ENCODE results near the gene PHC3.

The PHC3 gene

GRCh38 chr3:170056710-170057454 is 124.7 kb downstream of the PHC3 start:
- intact Hi-C loops (cut with DNase I), result no loop called here
- DNase-seq, result no peak

GRCh38 chr3:170055209-170055608 is 126.3 kb downstream of the PHC3 start:
- intact Hi-C loops (cut with DNase I), result no loop called here
- DNase-seq, result no peak

- intact Hi-C loops (cut with DNase I), result no loop called here
- no peak for DNase-seq
These were observed 127.3 kb downstream of the PHC3 start for GRCh38 chr3:170054204-170054603.

- intact Hi-C loops (cut with DNase I), result no loop called here
- no peak for DNase-seq
These were observed 129.1 kb downstream of the PHC3 start for GRCh38 chr3:170052398-170052797.

GRCh38 chr3:170050753-170051152 is 130.8 kb downstream of the PHC3 start:
- intact Hi-C loops (cut with DNase I), result no loop called here
- no peak for DNase-seq

DNA sequence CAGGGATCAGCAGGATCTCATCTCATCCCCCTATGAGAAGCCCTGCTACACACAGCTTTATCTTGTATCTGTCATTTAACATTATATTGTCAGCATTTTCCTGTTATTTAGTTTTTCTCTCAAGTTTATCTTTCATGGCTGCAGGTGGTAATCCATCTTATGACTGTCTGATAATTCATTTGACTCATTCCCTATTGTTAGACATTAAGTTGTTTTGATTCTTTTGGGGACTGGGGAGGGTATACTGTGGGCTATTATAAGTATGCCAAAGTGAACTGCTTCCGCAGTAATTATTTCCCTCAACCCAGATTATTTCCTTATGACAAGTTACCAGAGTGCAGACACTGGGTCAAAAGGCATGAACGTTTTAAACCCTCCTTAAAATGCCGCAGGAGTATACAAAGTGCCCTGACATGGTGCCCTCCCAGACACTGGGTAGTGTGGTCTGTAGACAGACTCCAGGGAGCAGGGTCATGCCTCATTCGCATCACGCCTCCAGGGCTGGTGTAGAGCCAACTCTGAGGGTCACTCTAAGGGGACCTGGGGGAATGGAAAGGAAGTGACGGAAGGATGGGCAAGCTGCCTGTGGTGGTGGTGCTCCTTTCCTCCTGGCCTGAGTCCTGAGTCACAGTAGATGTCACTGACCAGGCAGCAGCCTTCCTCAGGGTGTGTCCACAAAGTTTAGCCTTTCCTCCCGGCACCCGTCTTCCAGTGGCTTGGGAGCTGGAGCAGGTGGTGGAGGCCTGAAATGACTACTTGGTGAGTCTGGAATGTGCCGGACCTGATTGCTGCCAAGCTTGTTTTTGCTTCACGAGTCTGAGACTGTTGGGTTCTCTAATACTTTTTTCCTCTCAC is 132.2 kb downstream of the PHC3 start:
- intact Hi-C loops (cut with DNase I), result no loop called here
- DNase-seq, result no peak

GRCh38 chr3:170047133-170047404 is 134.5 kb downstream of the PHC3 start:
- DNase-seq, result no peak
- intact Hi-C loops (cut with DNase I), result no loop called here

DNA sequence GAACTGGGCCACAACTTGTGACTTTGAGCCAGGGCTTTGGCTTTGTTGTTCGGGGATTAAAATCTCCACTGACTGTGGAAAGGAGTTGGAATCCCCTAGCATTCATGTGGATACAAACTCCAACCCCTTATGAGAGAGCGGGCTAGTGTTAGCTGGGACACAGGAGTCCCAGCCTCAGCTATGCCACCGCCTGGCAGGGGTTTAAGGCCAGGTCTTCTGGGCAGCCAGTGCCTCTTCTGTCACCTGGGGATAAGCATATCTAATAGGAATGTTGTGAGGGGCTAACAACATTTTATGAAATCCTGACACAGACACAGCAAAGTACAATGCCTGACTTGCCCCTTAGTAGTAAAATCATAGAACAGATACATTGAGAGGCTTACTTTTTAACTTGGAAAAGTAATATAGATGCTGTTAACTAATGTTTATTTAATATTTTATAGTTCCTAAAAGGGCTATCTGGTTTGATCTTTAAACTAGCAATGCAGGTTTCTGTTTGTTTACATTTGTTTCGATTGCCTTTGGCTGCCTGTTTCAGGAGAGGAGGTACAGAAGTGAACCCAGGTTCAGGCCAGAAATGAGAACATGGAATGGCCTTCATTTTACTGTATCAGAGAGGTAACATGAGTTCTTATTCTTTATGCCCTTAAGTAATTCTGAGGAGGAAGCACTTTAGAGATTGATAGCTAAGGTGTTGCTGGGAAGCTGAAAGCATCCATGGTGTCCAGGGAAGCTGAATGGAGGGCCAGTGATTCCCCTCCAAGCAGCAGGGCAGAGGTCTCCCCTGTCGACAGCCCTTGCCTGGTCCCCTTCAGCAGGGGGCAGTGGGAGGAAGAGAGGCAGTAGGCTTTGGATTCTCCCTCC is 135.0 kb downstream of the PHC3 start:
- no peak for DNase-seq
- intact Hi-C loops (cut with DNase I), result no loop called here

DNA sequence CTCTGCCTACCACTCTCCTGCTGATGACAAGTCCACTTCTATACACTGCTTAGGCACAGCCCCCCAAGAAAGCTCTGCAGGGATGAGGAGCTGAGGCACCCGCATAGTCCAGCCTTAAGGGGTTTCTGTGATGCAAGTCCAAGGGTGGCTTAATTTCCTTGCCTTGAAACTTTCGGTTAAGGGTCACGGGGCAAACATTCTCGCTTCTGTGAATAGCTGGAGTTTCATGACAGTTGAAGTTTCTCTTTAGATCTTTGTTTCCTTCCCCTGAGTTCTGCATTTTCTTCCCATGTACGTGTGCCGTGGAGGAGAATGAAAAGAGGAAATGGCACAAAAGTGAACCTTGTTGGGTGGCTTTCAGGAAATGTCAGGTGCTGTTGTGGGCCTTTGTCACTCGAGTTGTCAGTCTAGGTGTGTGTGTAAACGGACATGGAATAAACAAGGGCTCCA is 136.7 kb downstream of the PHC3 start:
- intact Hi-C loops (cut with DNase I), result no loop called here
- peak in 3 of 42 donors; percentile 11 to 24 (median 20) for DNase-seq

DNA sequence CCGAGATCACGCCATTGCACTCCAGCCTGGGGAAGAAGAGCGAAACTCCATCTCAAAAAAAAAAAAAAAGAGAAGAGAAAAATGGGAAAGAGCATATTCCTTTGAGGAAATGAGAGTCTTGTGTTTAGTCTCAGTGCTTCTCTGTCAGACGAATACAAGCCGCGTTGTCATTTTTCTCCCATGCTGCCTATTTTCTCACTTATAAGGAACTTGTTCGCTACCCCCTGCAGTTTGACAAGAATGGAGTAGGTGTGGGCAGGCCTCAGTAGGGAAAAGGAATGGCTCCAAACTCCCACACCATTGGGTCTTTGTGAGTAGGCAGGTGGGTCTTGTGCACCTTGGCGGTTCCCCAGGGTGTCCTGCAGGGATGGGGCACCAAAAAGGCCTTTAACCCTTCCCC is 137.3 kb downstream of the PHC3 start:
- no peak for DNase-seq
- intact Hi-C loops (cut with DNase I), result no loop called here

DNA sequence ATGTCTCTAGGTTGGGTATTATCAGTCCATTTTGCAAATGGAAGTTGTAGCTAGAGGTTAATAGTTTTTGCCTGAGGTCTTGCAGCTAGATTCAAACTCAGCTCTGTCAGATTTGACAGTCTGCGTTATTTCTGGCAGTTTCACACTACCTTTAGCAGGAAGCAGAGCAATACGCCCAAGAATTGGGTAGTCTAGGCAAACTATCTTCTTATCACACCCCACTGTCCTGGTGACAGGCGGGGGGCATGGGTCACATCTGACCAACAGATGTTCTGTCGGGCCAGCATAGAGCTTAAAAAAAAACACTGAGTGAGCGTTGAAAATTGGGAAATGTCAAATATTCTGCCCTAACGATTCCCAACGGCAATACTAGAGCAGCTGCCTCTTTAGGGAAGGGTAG is 138.0 kb downstream of the PHC3 start:
- intact Hi-C loops (cut with DNase I), result no loop called here
- DNase-seq, result no peak

DNA sequence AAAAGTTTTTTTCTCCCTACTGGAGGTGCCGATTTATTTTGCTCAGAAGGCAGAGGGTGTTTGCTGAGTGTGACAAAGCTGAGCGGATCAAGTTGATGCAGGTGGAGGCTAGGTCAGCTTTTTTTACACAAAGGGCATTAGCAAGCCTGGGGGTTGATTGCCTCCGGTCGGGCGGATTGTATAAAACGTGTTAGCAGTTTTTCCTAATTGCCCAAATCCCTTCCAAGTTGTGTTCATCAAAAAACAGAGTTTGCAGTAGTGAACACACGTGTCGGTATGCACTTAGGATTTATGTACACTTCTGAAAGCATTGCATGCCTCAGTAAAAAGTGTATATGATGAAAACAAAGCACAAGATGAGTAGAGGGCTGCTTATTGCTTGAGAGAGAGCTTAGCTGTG is 141.1 kb downstream of the PHC3 start:
- DNase-seq, result no peak
- intact Hi-C loops (cut with DNase I), result no loop called here

DNA sequence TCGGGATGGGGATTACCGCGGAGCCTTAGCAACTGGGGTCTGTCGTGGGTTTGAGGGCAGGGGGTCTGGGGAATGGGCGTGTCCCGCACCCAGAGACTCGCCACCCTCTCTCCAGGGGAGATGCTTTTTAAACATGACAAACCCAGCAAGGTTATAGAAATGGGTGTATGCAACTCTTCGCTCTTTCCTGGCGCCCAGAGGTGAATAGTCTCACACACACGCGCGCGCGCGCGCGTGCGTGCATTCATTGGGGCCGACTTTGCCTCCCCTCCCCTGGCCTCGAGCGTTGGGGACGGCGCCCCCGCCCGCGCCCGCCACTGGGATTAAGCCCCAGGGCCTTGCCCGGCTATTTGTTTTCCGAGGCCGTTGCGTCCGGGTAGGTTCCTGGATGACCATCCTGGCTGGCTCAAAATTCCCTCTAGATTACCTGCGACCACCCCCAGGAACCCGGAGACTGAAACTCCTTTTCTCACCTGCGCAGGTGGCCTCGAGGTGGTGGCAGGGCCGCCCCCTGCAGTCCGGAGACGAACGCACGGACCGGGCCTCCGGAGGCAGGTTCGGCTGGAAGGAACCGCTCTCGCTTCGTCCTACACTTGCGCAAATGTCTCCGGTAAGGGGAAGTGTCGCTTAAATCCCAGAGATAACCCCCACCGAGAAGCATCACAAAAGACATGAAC is 143.0 kb downstream of the PHC3 start:
- peak in 20 of 42 donors; percentile 7 to 57 (median 28) for DNase-seq
- intact Hi-C loops (cut with DNase I), result no loop called here
